SK-N-SH (cell line): ENCODE measurements around the gene UGGT2.

ENCODE experiments used
- EP300 ChIP-seq, 2 experiments: IDR thresholded peaks; 2 replicates each; pipeline versions ENCODE4 v1.4.0 to v1.6.1; 2012; ENCODE audit warnings: borderline replicate concordance in 1 of 2, low read depth in 1 of 2, low read length in 1 of 2
- TAF1 ChIP-seq: IDR thresholded peaks from 2 replicates; pipeline ENCODE4 v1.6.1; 2012; ENCODE audit warnings: low read depth, mild to moderate bottlenecking, low read length, moderate library complexity, borderline replicate concordance

DNA sequence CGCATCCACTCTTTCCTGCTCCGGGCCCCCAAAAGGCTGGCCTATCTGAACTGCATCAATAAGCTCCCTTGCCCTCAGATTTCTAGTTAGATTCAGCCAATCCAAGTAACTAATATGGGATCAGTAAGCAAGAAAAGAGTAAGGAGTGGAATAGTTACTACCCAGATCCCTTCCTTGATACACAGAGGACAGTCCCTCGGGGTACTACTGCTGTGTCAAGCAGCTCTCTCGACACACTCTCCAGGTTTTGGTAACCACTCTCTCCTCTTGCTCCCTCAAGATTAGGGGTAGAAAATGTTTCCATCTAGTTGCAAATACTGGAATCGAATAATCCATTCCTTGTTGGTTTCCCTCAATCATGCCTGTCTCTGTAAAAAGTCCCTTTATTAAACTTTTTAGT is 65.4 kb downstream of the UGGT2 start:
- TF ChIP-seq EP300 (IDR thresholded peaks at IDR 0.05; ENCODE audit: borderline replicate concordance in 1 of 2, low read depth in 1 of 2, low read length in 1 of 2) (no peak), TAF1 (no peak)
